HEK293 (cell line): ENCODE data around the gene PRKCE.

ENCODE experiments used
- CTCF ChIA-PET: fragments of 350-600 bp; formaldehyde crosslinking; extraction: SDS; loops from one replicate; lab custom pipeline; 2021; ENCODE audit warnings: antibody characterized with exemption; lab: Yijun Ruan, JAX
- POLR2A ChIA-PET: fragments of 300-600 bp; formaldehyde crosslinking; extraction: SDS; loops from one replicate; lab custom pipeline; 2020; ENCODE audit warnings: antibody characterized with exemption, inconsistent platforms; lab: Yijun Ruan, JAX
- H3K27ac ChIP-seq: fragments of 200-500 bp; sonication (Bioruptor generic); 2 replicates; pipeline ENCODE4 v1.5.1; 2014; ENCODE audit warnings: low read depth, low read length, control low read depth, inconsistent platforms; ENCODE audit errors: extremely low read depth
- H3K36me3 ChIP-seq, 2 experiments: fragments of 200-500 bp in 1 of 2; sonication (Bioruptor generic) in 1 of 2; 1 replicate in 1 of 2; 2 replicates in 1 of 2; pipeline ENCODE4 v1.5.1; 2014 to 2017; ENCODE audit warnings: inconsistent platforms in 2 of 2, low read length in 2 of 2; ENCODE audit not compliant: control insufficient read depth in 2 of 2, insufficient read depth in 1 of 2
- H3K4me1 ChIP-seq: fragments of 200-500 bp; sonication (Bioruptor generic); 2 replicates; pipeline ENCODE4 v1.5.1; 2014; ENCODE audit warnings: mild to moderate bottlenecking, low read length, inconsistent platforms; ENCODE audit not compliant: control insufficient read depth, insufficient read depth
- H3K4me3 ChIP-seq: 2 replicates; pipeline ENCODE4 v1.5.1; 2011; ENCODE audit warnings: low read depth, mild to moderate bottlenecking, control low read depth, low read length, moderate library complexity
- H3K9me3 ChIP-seq: fragments of 200-500 bp; sonication (Bioruptor generic); 2 replicates; pipeline ENCODE4 v1.5.1; 2014; ENCODE audit warnings: low read depth, low read length, inconsistent platforms; ENCODE audit not compliant: control insufficient read depth, insufficient read depth
- BCL11B ChIP-seq: fragments of 450-650 bp; formaldehyde crosslinking; IDR thresholded peaks from 2 replicates; pipeline ENCODE4 v1.5.1; 2016; ENCODE audit warnings: low read depth, missing biosample characterization, missing genetic modification characterization
- GLIS2 ChIP-seq: fragments of 450-650 bp; formaldehyde crosslinking; IDR thresholded peaks from 2 replicates; pipeline ENCODE4 v1.5.1; 2016; ENCODE audit warnings: missing biosample characterization, missing genetic modification characterization
- MYNN ChIP-seq: fragments of 450-650 bp; formaldehyde crosslinking; IDR thresholded peaks from 2 replicates; pipeline ENCODE4 v1.5.1; 2016; ENCODE audit warnings: missing biosample characterization, missing genetic modification characterization, borderline replicate concordance
- OVOL3 ChIP-seq: fragments of 450-650 bp; formaldehyde crosslinking; IDR thresholded peaks from 2 replicates; pipeline ENCODE4 v1.5.1; 2016; ENCODE audit warnings: missing biosample characterization, missing genetic modification characterization
- SCRT1 ChIP-seq: fragments of 450-650 bp; formaldehyde crosslinking; IDR thresholded peaks from 2 replicates; pipeline ENCODE4 v1.5.1; 2016; ENCODE audit warnings: missing biosample characterization, missing genetic modification characterization, borderline replicate concordance
- SETDB1 ChIP-seq: IDR thresholded peaks from one replicate; pipeline ENCODE4 v1.6.1; 2017; ENCODE audit warnings: mild to moderate bottlenecking, low read length, moderate library complexity, mixed read lengths; ENCODE audit not compliant: insufficient read length
- TCF7L2 ChIP-seq: IDR thresholded peaks from 2 replicates; pipeline ENCODE4 v1.6.1; 2011; ENCODE audit warnings: low read depth, mild to moderate bottlenecking, inconsistent platforms, low read length, moderate library complexity, borderline replicate concordance
- ZEB2 ChIP-seq: fragments of 450-650 bp; formaldehyde crosslinking; IDR thresholded peaks from 2 replicates; pipeline ENCODE4 v1.5.1; 2016; ENCODE audit warnings: missing biosample characterization, missing genetic modification characterization
- ZFP41 ChIP-seq: fragments of 450-650 bp; formaldehyde crosslinking; IDR thresholded peaks from 2 replicates; pipeline ENCODE4 v1.5.1; 2016; ENCODE audit warnings: missing biosample characterization, missing genetic modification characterization, borderline replicate concordance
- ZNF157 ChIP-seq: fragments of 450-650 bp; formaldehyde crosslinking; IDR thresholded peaks from 2 replicates; pipeline ENCODE4 v1.5.1; 2016; ENCODE audit warnings: missing biosample characterization, missing genetic modification characterization
- ZNF292 ChIP-seq: fragments of 450-650 bp; formaldehyde crosslinking; IDR thresholded peaks from 2 replicates; pipeline ENCODE4 v1.5.1; 2016; ENCODE audit warnings: low read depth, missing biosample characterization, missing genetic modification characterization, borderline replicate concordance
- ZNF350 ChIP-seq: fragments of 450-650 bp; formaldehyde crosslinking; IDR thresholded peaks from 2 replicates; pipeline ENCODE4 v1.5.0; 2017; ENCODE audit warnings: missing biosample characterization, mild to moderate bottlenecking, missing genetic modification characterization
- ZNF394 ChIP-seq: fragments of 450-650 bp; formaldehyde crosslinking; IDR thresholded peaks from 2 replicates; pipeline ENCODE4 v1.5.1; 2016; ENCODE audit warnings: missing biosample characterization, missing genetic modification characterization, mild to moderate bottlenecking, moderate library complexity, borderline replicate concordance
- ZNF48 ChIP-seq: fragments of 450-650 bp; formaldehyde crosslinking; IDR thresholded peaks from 2 replicates; pipeline ENCODE4 v1.5.1; 2016; ENCODE audit warnings: missing biosample characterization, missing genetic modification characterization
- ZNF510 ChIP-seq: fragments of 450-650 bp; formaldehyde crosslinking; IDR thresholded peaks from 2 replicates; pipeline ENCODE4 v1.5.1; 2018; ENCODE audit warnings: mild to moderate bottlenecking, missing genetic modification characterization, missing biosample characterization; ENCODE audit not compliant: insufficient replicate concordance
- ZNF544 ChIP-seq: fragments of 450-650 bp; formaldehyde crosslinking; IDR thresholded peaks from 2 replicates; pipeline ENCODE4 v1.5.0; 2017; ENCODE audit warnings: missing biosample characterization, missing genetic modification characterization
- ZNF548 ChIP-seq: fragments of 450-650 bp; formaldehyde crosslinking; IDR thresholded peaks from 2 replicates; pipeline ENCODE4 v1.5.1; 2016; ENCODE audit warnings: missing biosample characterization, missing genetic modification characterization
- ZNF561 ChIP-seq: fragments of 450-650 bp; IDR thresholded peaks from 2 replicates; pipeline ENCODE4 v1.5.1; 2018; ENCODE audit warnings: missing biosample characterization, missing genetic modification characterization, borderline replicate concordance
- ZNF707 ChIP-seq: fragments of 450-650 bp; formaldehyde crosslinking; IDR thresholded peaks from 2 replicates; pipeline ENCODE4 v1.5.1; 2016; ENCODE audit warnings: missing biosample characterization, missing genetic modification characterization
- ZNF792 ChIP-seq: fragments of 450-650 bp; formaldehyde crosslinking; IDR thresholded peaks from 2 replicates; pipeline ENCODE4 v1.5.1; 2016; ENCODE audit warnings: missing biosample characterization, missing genetic modification characterization
- TF ChIP-seq, protein P1 (sequence below): fragments of 450-650 bp; formaldehyde crosslinking; IDR thresholded peaks from 2 replicates; pipeline ENCODE4 v1.5.1; 2016; ENCODE audit warnings: missing biosample characterization, missing genetic modification characterization, borderline replicate concordance
- TF ChIP-seq, protein P2 (sequence below): fragments of 450-650 bp; formaldehyde crosslinking; IDR thresholded peaks from 2 replicates; pipeline ENCODE4 v1.5.1; 2017; ENCODE audit warnings: missing biosample characterization, missing genetic modification characterization
- TF ChIP-seq, protein P3 (sequence below): fragments of 450-650 bp; IDR thresholded peaks from 2 replicates; pipeline ENCODE4 v1.5.1; 2018; ENCODE audit warnings: missing biosample characterization, mild to moderate bottlenecking, missing genetic modification characterization
- TF ChIP-seq, protein P4 (sequence below): fragments of 450-650 bp; formaldehyde crosslinking; IDR thresholded peaks from 2 replicates; pipeline ENCODE4 v1.5.1; 2016; ENCODE audit warnings: missing biosample characterization, missing genetic modification characterization
- TF ChIP-seq, protein P5 (sequence below): fragments of 450-650 bp; IDR thresholded peaks from 2 replicates; pipeline ENCODE4 v1.5.1; 2018; ENCODE audit warnings: missing biosample characterization, missing genetic modification characterization

PRKCE gene

DNA sequence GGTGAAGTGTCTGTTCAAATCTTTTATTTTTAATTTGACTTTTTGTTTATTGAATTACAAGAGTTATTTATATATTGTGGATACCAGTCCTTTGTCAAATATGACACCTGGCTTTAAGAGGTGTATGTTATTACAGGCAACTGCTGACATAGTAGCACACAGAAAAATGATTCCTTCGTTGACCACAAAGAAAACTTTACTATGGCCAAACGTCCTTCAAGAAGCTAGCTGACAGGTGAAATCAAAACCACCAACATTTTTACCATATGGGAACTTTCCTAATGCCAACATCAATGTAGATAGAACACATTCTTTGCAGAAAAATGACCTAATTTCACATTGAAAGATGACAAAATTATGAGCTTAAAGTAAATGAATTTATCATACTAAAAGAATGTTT, 34.0 kb upstream of the PRKCE start:
- POLR2A ChIA-PET: no interaction called here

DNA sequence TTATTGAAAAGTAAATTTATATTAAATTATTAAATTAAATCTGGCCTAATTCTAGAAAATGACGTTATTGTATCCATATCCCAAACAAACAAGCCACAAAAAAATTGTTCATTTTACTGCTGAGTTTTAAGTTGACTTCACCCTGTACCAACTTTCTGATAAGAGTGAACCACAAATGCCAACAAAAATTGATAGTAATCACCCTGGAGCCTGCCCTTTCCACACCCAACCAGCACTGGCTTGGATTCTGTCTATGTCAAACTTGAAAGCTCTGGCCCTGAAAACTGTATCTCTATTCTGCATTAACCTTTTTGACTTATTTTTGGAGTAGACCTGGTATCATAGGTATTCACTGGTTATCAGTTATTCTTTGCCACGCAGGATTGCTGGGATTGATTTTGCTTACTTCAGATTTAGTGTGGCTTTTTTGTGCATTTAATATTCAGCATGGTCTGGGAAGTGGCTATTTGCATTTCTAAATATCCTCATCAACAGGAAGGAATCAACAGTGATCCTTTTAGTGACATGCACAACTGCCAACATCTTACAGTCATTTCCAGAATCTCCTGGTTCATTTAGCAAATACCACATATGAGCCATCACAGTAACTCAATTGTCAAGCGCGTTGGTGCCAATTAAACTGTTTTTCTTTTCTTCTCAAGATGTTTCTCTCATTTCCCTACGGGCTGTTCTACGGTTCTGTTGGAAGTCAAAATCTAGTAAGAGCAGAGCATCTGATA, 29.0 kb upstream of the PRKCE start:
- TF ChIP-seq ZNF48 (tag by site-specific recombination): no peak
- TF ChIP-seq OVOL3 (tag by site-specific recombination): no peak
- TF ChIP-seq, protein P1, sequence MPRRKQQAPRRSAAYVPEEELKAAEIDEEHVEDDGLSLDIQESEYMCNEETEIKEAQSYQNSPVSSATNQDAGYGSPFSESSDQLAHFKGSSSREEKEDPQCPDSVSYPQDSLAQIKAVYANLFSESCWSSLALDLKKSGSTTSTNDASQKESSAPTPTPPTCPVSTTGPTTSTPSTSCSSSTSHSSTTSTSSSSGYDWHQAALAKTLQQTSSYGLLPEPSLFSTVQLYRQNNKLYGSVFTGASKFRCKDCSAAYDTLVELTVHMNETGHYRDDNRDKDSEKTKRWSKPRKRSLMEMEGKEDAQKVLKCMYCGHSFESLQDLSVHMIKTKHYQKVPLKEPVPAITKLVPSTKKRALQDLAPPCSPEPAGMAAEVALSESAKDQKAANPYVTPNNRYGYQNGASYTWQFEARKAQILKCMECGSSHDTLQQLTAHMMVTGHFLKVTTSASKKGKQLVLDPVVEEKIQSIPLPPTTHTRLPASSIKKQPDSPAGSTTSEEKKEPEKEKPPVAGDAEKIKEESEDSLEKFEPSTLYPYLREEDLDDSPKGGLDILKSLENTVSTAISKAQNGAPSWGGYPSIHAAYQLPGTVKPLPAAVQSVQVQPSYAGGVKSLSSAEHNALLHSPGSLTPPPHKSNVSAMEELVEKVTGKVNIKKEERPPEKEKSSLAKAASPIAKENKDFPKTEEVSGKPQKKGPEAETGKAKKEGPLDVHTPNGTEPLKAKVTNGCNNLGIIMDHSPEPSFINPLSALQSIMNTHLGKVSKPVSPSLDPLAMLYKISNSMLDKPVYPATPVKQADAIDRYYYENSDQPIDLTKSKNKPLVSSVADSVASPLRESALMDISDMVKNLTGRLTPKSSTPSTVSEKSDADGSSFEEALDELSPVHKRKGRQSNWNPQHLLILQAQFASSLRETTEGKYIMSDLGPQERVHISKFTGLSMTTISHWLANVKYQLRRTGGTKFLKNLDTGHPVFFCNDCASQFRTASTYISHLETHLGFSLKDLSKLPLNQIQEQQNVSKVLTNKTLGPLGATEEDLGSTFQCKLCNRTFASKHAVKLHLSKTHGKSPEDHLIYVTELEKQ (tag by site-specific recombination): no peak
- TF ChIP-seq, protein P2, sequence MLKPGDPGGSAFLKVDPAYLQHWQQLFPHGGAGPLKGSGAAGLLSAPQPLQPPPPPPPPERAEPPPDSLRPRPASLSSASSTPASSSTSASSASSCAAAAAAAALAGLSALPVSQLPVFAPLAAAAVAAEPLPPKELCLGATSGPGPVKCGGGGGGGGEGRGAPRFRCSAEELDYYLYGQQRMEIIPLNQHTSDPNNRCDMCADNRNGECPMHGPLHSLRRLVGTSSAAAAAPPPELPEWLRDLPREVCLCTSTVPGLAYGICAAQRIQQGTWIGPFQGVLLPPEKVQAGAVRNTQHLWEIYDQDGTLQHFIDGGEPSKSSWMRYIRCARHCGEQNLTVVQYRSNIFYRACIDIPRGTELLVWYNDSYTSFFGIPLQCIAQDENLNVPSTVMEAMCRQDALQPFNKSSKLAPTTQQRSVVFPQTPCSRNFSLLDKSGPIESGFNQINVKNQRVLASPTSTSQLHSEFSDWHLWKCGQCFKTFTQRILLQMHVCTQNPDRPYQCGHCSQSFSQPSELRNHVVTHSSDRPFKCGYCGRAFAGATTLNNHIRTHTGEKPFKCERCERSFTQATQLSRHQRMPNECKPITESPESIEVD (tag by site-specific recombination): no peak
- no peak for TF ChIP-seq ZNF544 (tag by site-specific recombination)
- TF ChIP-seq BCL11B: no peak
- no peak for TF ChIP-seq ZEB2 (tag by site-specific recombination)
- no peak for TF ChIP-seq ZNF561 (tag by site-specific recombination)
- no peak for TF ChIP-seq ZNF394 (tag by site-specific recombination)
- no peak for TF ChIP-seq ZNF350 (tag by site-specific recombination)
- TF ChIP-seq, protein P3, sequence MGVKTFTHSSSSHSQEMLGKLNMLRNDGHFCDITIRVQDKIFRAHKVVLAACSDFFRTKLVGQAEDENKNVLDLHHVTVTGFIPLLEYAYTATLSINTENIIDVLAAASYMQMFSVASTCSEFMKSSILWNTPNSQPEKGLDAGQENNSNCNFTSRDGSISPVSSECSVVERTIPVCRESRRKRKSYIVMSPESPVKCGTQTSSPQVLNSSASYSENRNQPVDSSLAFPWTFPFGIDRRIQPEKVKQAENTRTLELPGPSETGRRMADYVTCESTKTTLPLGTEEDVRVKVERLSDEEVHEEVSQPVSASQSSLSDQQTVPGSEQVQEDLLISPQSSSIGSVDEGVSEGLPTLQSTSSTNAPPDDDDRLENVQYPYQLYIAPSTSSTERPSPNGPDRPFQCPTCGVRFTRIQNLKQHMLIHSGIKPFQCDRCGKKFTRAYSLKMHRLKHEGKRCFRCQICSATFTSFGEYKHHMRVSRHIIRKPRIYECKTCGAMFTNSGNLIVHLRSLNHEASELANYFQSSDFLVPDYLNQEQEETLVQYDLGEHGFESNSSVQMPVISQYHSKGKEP (tag by site-specific recombination): no peak
- no peak for TF ChIP-seq SETDB1
- TF ChIP-seq, protein P4, sequence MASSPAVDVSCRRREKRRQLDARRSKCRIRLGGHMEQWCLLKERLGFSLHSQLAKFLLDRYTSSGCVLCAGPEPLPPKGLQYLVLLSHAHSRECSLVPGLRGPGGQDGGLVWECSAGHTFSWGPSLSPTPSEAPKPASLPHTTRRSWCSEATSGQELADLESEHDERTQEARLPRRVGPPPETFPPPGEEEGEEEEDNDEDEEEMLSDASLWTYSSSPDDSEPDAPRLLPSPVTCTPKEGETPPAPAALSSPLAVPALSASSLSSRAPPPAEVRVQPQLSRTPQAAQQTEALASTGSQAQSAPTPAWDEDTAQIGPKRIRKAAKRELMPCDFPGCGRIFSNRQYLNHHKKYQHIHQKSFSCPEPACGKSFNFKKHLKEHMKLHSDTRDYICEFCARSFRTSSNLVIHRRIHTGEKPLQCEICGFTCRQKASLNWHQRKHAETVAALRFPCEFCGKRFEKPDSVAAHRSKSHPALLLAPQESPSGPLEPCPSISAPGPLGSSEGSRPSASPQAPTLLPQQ (tag by site-specific recombination): no peak
- TF ChIP-seq ZNF510 (tag by site-specific recombination): no peak
- TF ChIP-seq, protein P5, sequence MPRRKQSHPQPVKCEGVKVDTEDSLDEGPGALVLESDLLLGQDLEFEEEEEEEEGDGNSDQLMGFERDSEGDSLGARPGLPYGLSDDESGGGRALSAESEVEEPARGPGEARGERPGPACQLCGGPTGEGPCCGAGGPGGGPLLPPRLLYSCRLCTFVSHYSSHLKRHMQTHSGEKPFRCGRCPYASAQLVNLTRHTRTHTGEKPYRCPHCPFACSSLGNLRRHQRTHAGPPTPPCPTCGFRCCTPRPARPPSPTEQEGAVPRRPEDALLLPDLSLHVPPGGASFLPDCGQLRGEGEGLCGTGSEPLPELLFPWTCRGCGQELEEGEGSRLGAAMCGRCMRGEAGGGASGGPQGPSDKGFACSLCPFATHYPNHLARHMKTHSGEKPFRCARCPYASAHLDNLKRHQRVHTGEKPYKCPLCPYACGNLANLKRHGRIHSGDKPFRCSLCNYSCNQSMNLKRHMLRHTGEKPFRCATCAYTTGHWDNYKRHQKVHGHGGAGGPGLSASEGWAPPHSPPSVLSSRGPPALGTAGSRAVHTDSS (tag by site-specific recombination): no peak
- Histone ChIP-seq H3K4me1 (peaks cover 2% of the 10 kb centered on the region), H3K4me3 (no peak overlapping the region), H3K27ac (0 out of 2 replicates have a peak overlapping the region, but pooled peaks have one; percentile 3), H3K9me3 (no peaks in the 10 kb centered on the region), H3K36me3 (no peaks in the 10 kb centered on the region)
- ChIA-PET POLR2A (no interaction called here), CTCF (interaction anchor here (0.5 kb wide), 1 partner anchor 1377 kb away, joined by 3 read pairs; no protein-coding TSS in a partner anchor)

More for the DNA sequence above, 34.0 kb upstream of the PRKCE start:
- Histone ChIP-seq H3K27ac (no peak overlapping the region), H3K4me3 (no peak overlapping the region), H3K9me3 (no peaks in the 10 kb centered on the region), H3K4me1 (peaks cover 14% of the 10 kb centered on the region), H3K36me3 (no peaks in the 10 kb centered on the region)
- CTCF ChIA-PET: interaction anchor here (0.6 to 2.4 kb wide), 4 partner anchors 10 to 356 kb away, joined by 3 to 6 read pairs (median 4); no protein-coding TSS in a partner anchor
- no peak for TF ChIP-seq TCF7L2
- TF ChIP-seq ZNF561 (tag by site-specific recombination): no peak
- TF ChIP-seq ZNF292 (tag by site-specific recombination): no peak
- no peak for TF ChIP-seq MYNN (tag by site-specific recombination)
- no peak for TF ChIP-seq SCRT1 (tag by site-specific recombination)
- TF ChIP-seq ZNF544 (tag by site-specific recombination): no peak
- no peak for TF ChIP-seq ZNF548 (tag by site-specific recombination)
- TF ChIP-seq ZNF707 (tag by site-specific recombination): no peak
- TF ChIP-seq GLIS2 (tag by site-specific recombination): no peak
- no peak for TF ChIP-seq ZFP41 (tag by site-specific recombination)
- TF ChIP-seq ZNF792 (tag by site-specific recombination): no peak
- no peak for TF ChIP-seq ZNF157 (tag by site-specific recombination)
- TF ChIP-seq, all 188 proteins: peak for 0
